Fibroblast of villous mesenchyme (primary cell): ENCODE measurements around the gene HTRA2. TPM values are rescaled to one million over a fixed set of nuclear protein-coding genes. Genes with fewer than 3 reads are reported as not detected.

Experiments used
- DNase-seq: peaks from one replicate; pipeline ENCODE4 v3.0.0-alpha.2; 2010; ENCODE audit warnings: low read depth
- H3K4me3 ChIP-seq: 2 replicates; pipeline ENCODE4 v1.5.1; 2011; ENCODE audit warnings: low read depth, mild to moderate bottlenecking, low read length
- CTCF ChIP-seq: IDR thresholded peaks from 2 replicates; pipeline ENCODE4 v1.5.1; 2012; ENCODE audit warnings: low read depth, mild to moderate bottlenecking, low read length; ENCODE audit not compliant: insufficient read depth
- total RNA-seq: library from RNA; depleted of rRNA; stranded (reverse); fragments of >200 nt; gene quantifications from 2 replicates; pipeline ENCODE4 v1.2.3, GENCODE V29; 2012

HTRA2 gene
- total RNA-seq, 1 donor = 40.2 TPM

GRCh38 chr2:74501335-74502071 lies 28.2 kb upstream of the HTRA2 start:
- H3K4me3 ChIP-seq = peak overlapping the region; percentile 71
- no peak for TF ChIP-seq CTCF
- no peak for DNase-seq

DNA sequence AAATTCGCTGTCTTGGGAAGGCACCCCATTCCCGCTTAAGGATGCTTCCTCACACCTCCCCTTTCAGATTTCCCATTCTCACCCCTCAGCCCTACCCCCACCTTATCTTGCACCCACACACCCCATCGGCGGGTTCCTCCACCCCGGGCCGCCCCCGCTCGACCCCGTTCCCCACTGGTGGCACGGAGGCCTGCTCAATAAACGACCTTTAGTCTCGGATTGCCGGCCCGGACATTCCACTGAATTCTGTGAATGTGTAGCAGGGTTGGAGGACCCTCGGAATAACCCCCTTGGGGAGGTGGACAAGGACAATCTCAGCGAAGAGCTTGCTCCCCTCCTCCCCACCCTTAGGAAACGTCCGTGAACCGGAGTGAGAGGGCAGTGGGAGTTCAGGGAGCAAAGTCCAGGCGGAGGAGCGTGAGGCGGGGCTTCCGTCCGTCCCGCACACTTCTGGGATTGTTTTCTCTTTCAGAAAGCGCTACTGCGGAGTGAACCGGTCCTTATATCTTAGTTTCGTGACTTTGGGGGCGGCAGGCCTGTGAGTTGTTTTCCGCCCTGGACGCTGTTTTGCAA lies 27.5 kb upstream of the HTRA2 start:
- no peak for DNase-seq
- peak overlapping the region; percentile 71 for H3K4me3 ChIP-seq
- no peak for TF ChIP-seq CTCF

- peak; percentile 23 for TF ChIP-seq CTCF
- peak overlapping the region; percentile 71 for H3K4me3 ChIP-seq
- DNase-seq = peak; percentile 92
These were observed 26.8 kb upstream of the HTRA2 start for GRCh38 chr2:74502720-74503505.

- TF ChIP-seq CTCF = no peak
- no peak for DNase-seq
- peak overlapping the region; percentile 71 for H3K4me3 ChIP-seq
These were observed 25.9 kb upstream of the HTRA2 start for GRCh38 chr2:74503506-74504475.

- no peak for DNase-seq
- H3K4me3 ChIP-seq = peak overlapping the region; percentile 71
- no peak for TF ChIP-seq CTCF
These were observed 25.1 kb upstream of the HTRA2 start for GRCh38 chr2:74504591-74504990.
